ENCODE data around the gene GLP1R.

Gene GLP1R

DNA sequence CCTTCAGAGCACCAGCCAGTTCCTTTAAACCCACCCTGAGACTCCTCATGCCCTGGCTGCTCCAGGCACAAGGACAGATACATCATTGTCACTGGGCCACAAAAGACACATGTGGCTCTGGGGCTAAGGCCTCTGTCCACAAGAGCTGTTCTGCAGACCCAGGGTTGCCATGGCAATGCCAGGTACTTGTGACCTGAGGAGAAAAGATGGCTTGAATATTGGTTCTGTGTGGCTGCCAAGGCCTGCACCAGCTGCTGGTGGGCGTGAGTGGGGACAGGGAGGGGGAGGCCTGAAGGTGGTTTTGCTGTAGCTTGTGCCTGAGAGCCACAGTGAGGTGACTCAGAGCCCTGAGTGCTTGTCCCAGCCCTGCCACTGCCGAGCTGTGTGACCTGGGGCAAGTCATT lies 34.7 kb downstream of the GLP1R start:
- H3K4me1 Mint-ChIP-seq (ENCODE audit: low read depth): no peaks in the 10 kb centered on the region
- H3K27me3 Mint-ChIP-seq: peaks cover 10% of the 10 kb centered on the region
- H3K4me3 Mint-ChIP-seq: no peak overlapping the region
- no peak overlapping the region for H3K27ac Mint-ChIP-seq
- no peaks in the 10 kb centered on the region for H3K9me3 Mint-ChIP-seq (ENCODE audit: low read depth)
- no peaks in the 10 kb centered on the region for H3K36me3 Mint-ChIP-seq

DNA sequence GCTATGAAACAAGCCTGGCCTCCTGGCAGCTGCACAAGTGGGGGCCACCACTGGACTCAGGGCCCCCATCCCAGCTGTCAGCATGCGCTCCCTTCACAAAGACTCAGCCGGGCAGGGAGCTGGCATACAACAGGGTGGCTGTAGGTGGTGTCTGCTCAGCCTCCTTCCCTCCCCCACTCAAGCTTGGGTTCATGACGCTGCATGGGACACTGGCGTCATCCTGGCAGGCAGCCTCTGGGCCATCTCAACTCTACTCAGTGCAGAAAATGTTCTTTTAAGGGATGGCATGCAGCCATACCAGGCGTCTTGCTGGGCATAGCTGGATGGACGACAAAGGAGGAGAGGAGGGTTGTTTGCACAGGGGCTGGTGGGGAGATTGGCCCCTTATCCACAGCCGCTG lies 35.9 kb downstream of the GLP1R start:
- Mint-ChIP-seq H3K9me3 (ENCODE audit: low read depth) (no peaks in the 10 kb centered on the region), H3K27ac (no peak overlapping the region), H3K4me3 (no peak overlapping the region), H3K36me3 (no peaks in the 10 kb centered on the region), H3K27me3 (peaks cover 10% of the 10 kb centered on the region), H3K4me1 (ENCODE audit: low read depth) (no peaks in the 10 kb centered on the region)

DNA sequence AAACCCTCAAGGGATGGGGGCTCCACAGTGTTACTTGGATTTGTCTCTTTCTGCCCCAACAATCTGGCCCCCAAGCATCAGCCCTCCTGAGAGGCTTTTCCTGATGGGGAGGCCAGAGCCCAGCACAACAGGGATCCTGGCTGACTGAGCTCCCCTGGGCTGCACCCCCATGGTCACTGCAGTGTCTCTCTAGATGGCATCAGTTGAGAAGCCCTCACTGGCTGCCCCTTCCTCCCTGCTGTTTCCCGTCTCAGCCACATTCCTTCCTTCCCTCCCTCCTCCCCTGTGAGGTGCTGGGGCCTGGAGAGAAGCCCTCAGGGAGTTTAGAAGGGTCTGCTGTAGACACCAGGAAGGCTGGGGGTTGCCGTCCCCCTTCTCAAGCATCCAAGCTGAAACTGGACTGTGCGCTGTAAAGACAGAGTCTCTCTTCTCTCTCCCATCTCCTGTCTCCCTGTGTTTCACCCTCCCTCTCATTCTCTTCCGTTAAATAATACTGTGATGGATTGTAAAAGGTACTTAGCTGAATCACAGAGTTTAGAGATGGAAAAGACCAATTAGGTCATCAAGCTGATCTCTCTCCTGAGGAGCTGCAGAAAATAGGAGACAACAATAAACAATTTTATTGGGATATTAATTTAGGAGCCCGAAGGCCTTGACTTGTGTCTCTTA lies 36.7 kb downstream of the GLP1R start:
- no peak overlapping the region for H3K4me3 Mint-ChIP-seq
- H3K27me3 Mint-ChIP-seq: peaks cover 13% of the 10 kb centered on the region
- H3K9me3 Mint-ChIP-seq (ENCODE audit: low read depth): no peaks in the 10 kb centered on the region
- no peak overlapping the region for H3K27ac Mint-ChIP-seq
- no peaks in the 10 kb centered on the region for H3K4me1 Mint-ChIP-seq (ENCODE audit: low read depth)
- no peaks in the 10 kb centered on the region for H3K36me3 Mint-ChIP-seq

DNA sequence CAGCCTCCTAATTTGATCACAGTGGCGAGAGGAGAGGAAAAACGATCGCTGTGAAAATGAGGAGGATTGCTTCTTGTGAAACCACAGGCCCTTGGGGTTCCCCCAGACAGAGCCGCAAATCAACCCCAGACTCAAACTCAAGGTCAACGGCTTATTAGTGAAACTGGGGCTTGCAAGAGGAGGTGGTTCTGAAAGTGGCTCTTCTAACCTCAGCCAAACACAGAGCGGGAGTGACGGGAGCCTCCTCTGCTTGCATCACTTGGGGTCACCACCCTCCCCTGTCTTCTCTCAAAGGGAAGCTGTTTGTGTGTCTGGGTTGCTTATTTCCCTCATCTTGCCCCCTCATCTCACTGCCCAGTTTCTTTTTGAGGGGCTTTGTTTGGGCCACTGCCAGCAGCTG lies 37.7 kb downstream of the GLP1R start:
- Mint-ChIP-seq H3K9me3 (ENCODE audit: low read depth) (no peaks in the 10 kb centered on the region), H3K36me3 (no peaks in the 10 kb centered on the region), H3K4me1 (ENCODE audit: low read depth) (no peaks in the 10 kb centered on the region), H3K27ac (no peak overlapping the region), H3K4me3 (no peak overlapping the region), H3K27me3 (peaks cover 13% of the 10 kb centered on the region)

DNA sequence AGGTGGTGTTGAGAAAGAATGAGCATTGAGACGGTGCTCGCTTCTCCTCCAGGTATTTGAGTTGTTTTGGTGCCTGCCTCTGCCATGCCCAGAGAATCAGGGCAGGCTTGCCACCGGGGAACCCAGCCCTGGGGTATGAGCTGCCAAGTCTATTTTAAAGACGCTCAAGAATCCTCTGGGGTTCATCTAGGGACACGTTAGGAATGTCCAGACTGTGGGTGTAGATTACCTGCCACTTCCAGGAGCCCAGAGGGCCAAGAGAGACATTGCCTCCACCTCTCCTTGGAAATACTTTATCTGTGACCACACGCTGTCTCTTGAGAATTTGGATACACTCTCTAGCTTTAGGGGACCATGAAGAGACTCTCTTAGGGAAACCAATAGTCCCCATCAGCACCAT lies 38.1 kb downstream of the GLP1R start:
- Mint-ChIP-seq H3K9me3 (ENCODE audit: low read depth) (no peaks in the 10 kb centered on the region), H3K36me3 (no peaks in the 10 kb centered on the region), H3K27me3 (peaks cover 13% of the 10 kb centered on the region), H3K27ac (no peak overlapping the region), H3K4me1 (ENCODE audit: low read depth) (no peaks in the 10 kb centered on the region), H3K4me3 (no peak overlapping the region)

DNA sequence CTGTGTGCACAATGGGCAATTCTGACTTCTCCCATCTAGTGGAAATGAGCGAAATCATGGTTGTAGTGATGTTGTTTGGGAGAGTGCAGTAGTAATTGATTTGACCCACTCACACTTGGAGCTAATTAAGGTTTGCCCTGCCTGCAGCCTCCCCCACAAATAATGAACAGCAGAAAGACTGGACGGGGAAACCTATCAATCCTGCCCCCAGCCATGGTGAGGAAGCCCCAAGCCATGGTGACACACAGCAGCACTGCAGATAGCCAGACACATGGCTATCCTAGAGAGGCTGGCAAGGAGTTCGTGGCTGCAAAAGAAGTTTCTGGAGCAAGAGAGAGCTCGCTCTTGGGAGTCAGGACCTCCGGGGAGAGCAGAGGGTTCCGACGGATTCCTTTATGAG lies 38.6 kb downstream of the GLP1R start:
- Mint-ChIP-seq H3K36me3 (no peaks in the 10 kb centered on the region), H3K4me3 (no peak overlapping the region), H3K27me3 (peaks cover 13% of the 10 kb centered on the region), H3K4me1 (ENCODE audit: low read depth) (no peaks in the 10 kb centered on the region), H3K9me3 (ENCODE audit: low read depth) (no peaks in the 10 kb centered on the region), H3K27ac (no peak overlapping the region)

DNA sequence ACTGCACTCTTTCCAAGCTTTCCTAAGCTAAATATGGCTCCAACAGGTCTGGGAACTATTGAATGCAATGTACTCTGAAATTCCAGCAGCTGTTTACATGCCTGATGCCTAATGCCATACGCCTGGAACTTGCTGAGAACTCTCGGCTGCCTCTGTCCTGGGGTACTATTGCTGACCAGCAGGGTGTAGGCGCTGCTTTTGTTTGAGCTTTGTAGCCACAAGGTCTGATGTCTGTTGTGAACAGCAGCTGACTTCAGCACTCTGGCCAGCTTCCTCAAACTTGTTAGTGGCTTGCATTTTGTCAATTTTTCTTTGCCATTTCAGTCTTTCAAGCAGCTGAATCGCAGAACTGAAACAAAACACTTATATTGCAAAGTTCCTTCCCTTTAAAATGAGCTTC lies 39.8 kb downstream of the GLP1R start:
- Mint-ChIP-seq H3K36me3 (no peaks in the 10 kb centered on the region), H3K4me1 (ENCODE audit: low read depth) (no peaks in the 10 kb centered on the region), H3K9me3 (ENCODE audit: low read depth) (no peaks in the 10 kb centered on the region), H3K27ac (no peak overlapping the region), H3K4me3 (no peak overlapping the region), H3K27me3 (peaks cover 13% of the 10 kb centered on the region)

DNA sequence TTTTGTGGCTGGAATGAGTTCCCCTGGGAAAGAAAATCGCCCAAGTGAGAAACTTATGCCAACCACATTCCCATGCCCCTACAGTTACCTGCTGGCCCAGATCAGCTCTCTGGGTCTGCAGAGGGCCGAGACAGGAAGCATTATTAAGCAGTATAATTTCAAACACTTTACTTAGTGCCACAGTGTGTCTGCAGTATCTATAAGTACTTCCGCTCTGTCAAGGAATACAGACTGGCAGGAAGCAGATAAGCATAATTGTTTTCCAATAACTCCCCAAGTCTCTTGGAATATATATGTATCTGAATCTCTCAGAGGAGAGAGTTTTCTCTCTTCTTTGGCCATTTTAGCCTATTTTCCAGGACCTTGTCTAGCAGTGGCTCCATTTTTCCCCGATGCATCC lies 41.5 kb downstream of the GLP1R start:
- H3K36me3 Mint-ChIP-seq: no peaks in the 10 kb centered on the region
- no peaks in the 10 kb centered on the region for H3K4me1 Mint-ChIP-seq (ENCODE audit: low read depth)
- H3K27ac Mint-ChIP-seq: no peak overlapping the region
- no peak overlapping the region for H3K4me3 Mint-ChIP-seq
- H3K27me3 Mint-ChIP-seq: peaks cover 9% of the 10 kb centered on the region
- no peaks in the 10 kb centered on the region for H3K9me3 Mint-ChIP-seq (ENCODE audit: low read depth)

DNA sequence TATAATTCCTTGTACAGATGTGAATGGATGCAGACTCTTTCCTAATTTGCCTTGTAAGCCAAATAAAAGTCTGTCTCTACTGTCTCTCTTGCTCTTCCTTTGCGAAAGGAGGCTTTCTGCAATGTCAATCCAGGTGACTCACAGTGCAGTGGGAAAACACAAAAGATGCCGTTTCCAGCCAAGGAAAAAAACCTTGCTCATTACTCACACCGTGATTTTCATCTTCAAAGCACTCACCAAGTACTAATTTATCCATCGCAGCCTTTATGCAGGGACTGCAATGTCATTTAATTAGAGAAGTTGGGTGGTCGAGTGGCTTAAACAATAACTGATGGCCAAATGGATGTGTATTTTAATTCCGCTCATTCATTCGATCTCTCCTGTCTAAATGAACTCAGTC lies 42.6 kb downstream of the GLP1R start:
- no peaks in the 10 kb centered on the region for H3K4me1 Mint-ChIP-seq (ENCODE audit: low read depth)
- H3K9me3 Mint-ChIP-seq (ENCODE audit: low read depth): no peaks in the 10 kb centered on the region
- H3K4me3 Mint-ChIP-seq: no peak overlapping the region
- H3K27me3 Mint-ChIP-seq: peaks cover 9% of the 10 kb centered on the region
- H3K27ac Mint-ChIP-seq: no peak overlapping the region
- H3K36me3 Mint-ChIP-seq: no peaks in the 10 kb centered on the region

DNA sequence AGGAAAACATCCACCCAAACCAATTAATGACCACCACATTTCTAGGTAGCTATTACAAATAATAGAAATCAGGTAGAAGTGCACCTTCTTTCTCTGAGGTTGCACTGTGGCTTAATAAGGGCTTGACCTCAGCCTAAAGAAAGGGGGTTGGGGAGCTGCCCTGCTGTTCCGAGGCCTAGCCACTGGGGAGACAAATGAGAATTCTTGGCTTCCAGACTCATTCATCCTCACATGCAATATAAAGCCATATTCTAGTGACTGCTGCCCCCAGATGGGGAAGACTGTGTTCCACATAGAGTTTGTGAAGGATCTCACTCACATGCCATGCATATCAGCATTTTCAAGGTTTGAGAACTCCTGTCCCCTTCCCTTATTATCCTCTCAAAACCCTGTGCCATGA lies 43.5 kb downstream of the GLP1R start:
- no peak overlapping the region for H3K27ac Mint-ChIP-seq
- H3K36me3 Mint-ChIP-seq: no peaks in the 10 kb centered on the region
- H3K4me1 Mint-ChIP-seq (ENCODE audit: low read depth): no peaks in the 10 kb centered on the region
- no peaks in the 10 kb centered on the region for H3K9me3 Mint-ChIP-seq (ENCODE audit: low read depth)
- H3K4me3 Mint-ChIP-seq: no peak overlapping the region
- peaks cover 5% of the 10 kb centered on the region for H3K27me3 Mint-ChIP-seq

DNA sequence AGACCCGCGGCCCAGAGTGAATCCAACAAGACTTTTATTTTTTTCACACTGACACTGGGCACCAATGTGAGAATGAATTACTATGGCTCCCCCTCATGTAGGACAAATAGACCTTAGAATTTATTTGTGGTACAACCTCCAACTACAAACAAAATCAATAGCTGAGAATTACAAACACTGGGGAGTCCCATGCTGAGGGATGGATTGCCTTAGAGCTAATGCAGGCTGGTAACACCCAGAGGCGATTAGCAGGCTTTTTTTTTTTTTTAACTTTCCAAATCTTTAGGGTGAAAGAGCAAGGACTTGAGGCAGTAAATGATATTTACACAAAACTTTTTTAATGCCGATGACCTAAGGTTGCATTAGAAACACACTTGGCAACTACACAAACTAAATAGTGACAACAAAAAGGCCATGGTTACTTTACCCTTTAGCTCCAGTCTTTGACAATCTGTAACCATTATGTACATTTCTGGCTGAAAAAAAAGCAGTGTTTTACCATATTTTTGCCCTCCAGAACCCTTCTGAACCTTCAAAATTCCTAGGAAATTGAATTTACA lies 44.6 kb downstream of the GLP1R start:
- Mint-ChIP-seq H3K27me3 (peaks cover 3% of the 10 kb centered on the region), H3K4me1 (ENCODE audit: low read depth) (no peaks in the 10 kb centered on the region), H3K4me3 (no peak overlapping the region), H3K27ac (no peak overlapping the region), H3K9me3 (ENCODE audit: low read depth) (no peaks in the 10 kb centered on the region), H3K36me3 (no peaks in the 10 kb centered on the region)

DNA sequence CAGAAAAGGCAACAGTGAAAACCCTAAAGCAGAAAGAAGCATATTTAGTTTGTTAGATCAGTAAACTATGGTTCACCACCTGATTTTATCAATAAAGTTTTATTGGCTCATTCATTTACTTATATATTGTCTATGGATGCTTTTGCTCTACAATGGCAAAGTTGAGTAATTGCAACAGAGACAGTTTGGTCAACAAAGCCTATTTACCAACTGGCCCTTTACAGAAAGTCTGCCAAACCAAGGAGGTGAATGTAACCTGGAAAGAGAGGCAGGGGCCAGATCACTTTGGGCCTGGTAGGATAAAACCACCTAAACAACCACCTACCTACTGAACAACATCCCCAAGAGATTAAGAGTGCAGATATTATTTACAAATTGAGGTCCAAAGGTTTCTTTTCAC lies 47.0 kb downstream of the GLP1R start:
- Mint-ChIP-seq H3K4me1 (ENCODE audit: low read depth) (peaks cover 7% of the 10 kb centered on the region), H3K27me3 (no peaks in the 10 kb centered on the region), H3K36me3 (no peaks in the 10 kb centered on the region), H3K9me3 (ENCODE audit: low read depth) (no peaks in the 10 kb centered on the region), H3K4me3 (no peak overlapping the region), H3K27ac (no peak overlapping the region)

DNA sequence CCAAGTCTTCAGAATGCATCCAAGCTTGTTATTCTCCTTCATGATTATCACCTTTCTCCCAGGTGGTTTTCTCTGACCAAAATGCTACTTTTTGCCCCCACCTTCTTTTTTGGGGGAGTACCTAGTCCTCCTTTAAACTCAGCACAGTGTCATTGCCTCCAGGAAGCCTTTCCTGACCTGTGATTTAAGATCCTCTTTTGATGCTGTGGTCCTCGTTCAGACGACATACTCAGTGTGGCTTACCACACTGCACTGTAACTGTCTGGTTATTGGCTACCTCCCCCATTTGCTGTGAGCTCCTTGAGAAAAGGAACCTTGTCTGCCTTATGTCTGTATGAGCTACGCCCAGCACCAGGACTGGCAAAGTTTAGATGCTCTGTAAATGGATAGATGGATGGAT lies 51.8 kb downstream of the GLP1R start:
- Mint-ChIP-seq H3K27ac (peak overlapping the region; percentile 10), H3K27me3 (no peaks in the 10 kb centered on the region), H3K4me1 (ENCODE audit: low read depth) (peaks cover 19% of the 10 kb centered on the region), H3K4me3 (no peak overlapping the region), H3K9me3 (ENCODE audit: low read depth) (no peaks in the 10 kb centered on the region), H3K36me3 (peaks cover 22% of the 10 kb centered on the region)

DNA sequence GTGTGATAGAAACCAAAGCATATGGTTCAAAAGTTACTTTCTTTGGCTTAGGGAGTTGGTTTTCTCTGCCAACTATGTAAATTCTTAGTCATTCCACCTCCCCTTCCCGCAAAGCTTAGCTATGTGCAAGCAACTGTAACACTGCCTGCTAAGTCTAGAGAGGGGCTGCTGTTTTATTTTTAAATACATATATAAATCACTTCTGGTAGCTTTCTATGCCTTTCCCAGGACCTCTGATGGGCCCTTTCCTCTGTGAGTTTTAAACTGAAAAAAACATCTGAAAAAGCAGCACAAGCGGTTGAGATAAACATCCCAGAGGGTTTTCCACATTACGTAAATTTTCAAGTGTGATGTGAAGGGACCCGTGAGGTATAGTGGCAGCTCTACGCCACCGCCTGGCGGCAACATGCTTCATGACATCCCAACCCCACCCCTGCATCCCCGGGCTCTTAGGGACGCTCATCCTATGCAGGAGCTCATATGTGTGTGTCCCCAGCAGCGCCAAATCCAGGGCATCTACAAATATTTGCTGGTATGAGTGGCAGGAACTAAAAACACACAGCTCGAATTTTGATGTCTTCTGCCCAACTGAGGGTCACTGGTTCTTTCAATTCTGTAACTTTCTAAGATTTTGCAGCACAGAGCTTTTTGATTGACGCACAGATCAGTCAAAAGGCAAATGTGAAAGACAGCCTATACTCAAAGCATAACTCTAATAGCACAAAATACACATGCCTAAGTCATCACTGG lies 53.7 kb downstream of the GLP1R start:
- no peak overlapping the region for H3K4me3 Mint-ChIP-seq
- H3K27ac Mint-ChIP-seq: peak overlapping the region; percentile 10
- H3K4me1 Mint-ChIP-seq (ENCODE audit: low read depth): peaks cover 28% of the 10 kb centered on the region
- H3K36me3 Mint-ChIP-seq: peaks cover 31% of the 10 kb centered on the region
- no peaks in the 10 kb centered on the region for H3K9me3 Mint-ChIP-seq (ENCODE audit: low read depth)
- H3K27me3 Mint-ChIP-seq: no peaks in the 10 kb centered on the region

DNA sequence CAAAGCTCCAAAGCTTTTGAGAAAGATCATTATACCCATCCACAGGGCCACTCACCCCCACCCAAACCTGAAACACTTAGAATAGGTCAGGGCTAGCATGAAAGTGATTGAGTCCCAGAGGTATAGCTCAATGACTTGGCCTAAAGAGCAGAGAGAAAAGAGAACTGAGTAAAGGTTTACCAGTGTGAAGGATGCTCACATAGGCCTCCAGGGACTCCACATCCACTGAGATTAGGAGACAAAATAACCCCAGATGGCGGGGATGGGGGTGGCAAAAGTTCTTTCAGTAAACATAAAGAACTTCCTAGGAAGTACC lies 54.2 kb downstream of the GLP1R start:
- peaks cover 32% of the 10 kb centered on the region for H3K4me1 Mint-ChIP-seq (ENCODE audit: low read depth)
- no peaks in the 10 kb centered on the region for H3K9me3 Mint-ChIP-seq (ENCODE audit: low read depth)
- H3K27ac Mint-ChIP-seq: peak overlapping the region; percentile 10
- H3K27me3 Mint-ChIP-seq: no peaks in the 10 kb centered on the region
- H3K36me3 Mint-ChIP-seq: peaks cover 34% of the 10 kb centered on the region
- H3K4me3 Mint-ChIP-seq: no peak overlapping the region

DNA sequence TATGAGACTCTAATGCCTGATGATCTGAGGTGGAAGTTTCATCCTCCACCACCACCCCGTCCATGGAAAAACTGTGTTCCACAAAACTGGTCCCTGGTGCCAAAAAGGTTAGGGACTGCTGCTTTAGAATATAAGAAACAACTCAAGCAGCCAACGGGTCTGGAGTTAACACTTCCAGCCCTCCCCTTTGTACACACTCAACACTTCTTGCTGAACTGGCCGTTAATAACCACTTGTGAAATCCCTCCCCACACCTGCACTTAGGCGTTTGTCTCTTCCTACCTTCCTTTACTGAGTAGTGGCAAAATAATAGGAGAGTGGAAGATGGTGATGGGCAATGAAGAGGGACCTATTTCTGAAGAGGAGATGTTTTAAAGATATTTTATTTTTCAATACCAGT lies 55.9 kb downstream of the GLP1R start:
- Mint-ChIP-seq H3K36me3 (peaks cover 40% of the 10 kb centered on the region), H3K4me1 (ENCODE audit: low read depth) (peaks cover 40% of the 10 kb centered on the region), H3K9me3 (ENCODE audit: low read depth) (no peaks in the 10 kb centered on the region), H3K27me3 (no peaks in the 10 kb centered on the region), H3K4me3 (no peak overlapping the region), H3K27ac (no peak overlapping the region)

Measured in activated naive CD8-positive, alpha-beta T cell (primary cell).